Smooth muscle cell (in vitro differentiated cells): ENCODE data around the gene GRID1. TPM values are rescaled to one million over a fixed set of nuclear protein-coding genes. Genes with fewer than 3 reads are reported as not detected.

ENCODE experiments used
- DNase-seq: peaks from one replicate; lab custom pipeline; 2025; ENCODE audit not compliant: unreplicated experiment; lab: John Stamatoyannopoulos, UW
- H2AFZ ChIP-seq: fragments of 200-600 bp; sonication (generic); 2 replicates; pipeline ENCODE4 v1.6.0; 2016; ENCODE audit warnings: antibody characterized with exemption, low read depth, mild to moderate bottlenecking
- H3F3A ChIP-seq: fragments of 200-600 bp; sonication (generic); 2 replicates; pipeline ENCODE4 v1.6.0; 2017; ENCODE audit warnings: antibody characterized with exemption, low read depth
- H3K27ac ChIP-seq: fragments of 200-600 bp; sonication (generic); 2 replicates; pipeline ENCODE4 v1.5.1; 2016; ENCODE audit warnings: low read depth, mild to moderate bottlenecking
- H3K27me3 ChIP-seq: fragments of 200-600 bp; sonication (generic); 2 replicates; pipeline ENCODE4 v1.6.1; 2016; ENCODE audit warnings: low read depth, mild to moderate bottlenecking
- H3K36me3 ChIP-seq: fragments of 200-600 bp; sonication (generic); 2 replicates; pipeline ENCODE4 v1.5.1; 2016; ENCODE audit warnings: low read depth
- H3K4me1 ChIP-seq: fragments of 200-600 bp; sonication (generic); 2 replicates; pipeline ENCODE4 v1.5.1; 2016; ENCODE audit warnings: low read depth
- H3K4me2 ChIP-seq: fragments of 200-600 bp; sonication (generic); 2 replicates; pipeline ENCODE4 v1.6.0; 2016; ENCODE audit warnings: mild to moderate bottlenecking
- H3K4me3 ChIP-seq: fragments of 200-600 bp; sonication (generic); 2 replicates; pipeline ENCODE4 v1.5.1; 2016; ENCODE audit warnings: mild to moderate bottlenecking
- H3K79me2 ChIP-seq: fragments of 200-600 bp; sonication (generic); 2 replicates; pipeline ENCODE4 v1.6.0; 2016; ENCODE audit warnings: low read depth, mild to moderate bottlenecking
- H3K9ac ChIP-seq: fragments of 200-600 bp; sonication (generic); 2 replicates; pipeline ENCODE4 v1.6.0; 2016; ENCODE audit warnings: low read depth
- H3K9me3 ChIP-seq: fragments of 200-600 bp; sonication (generic); replicated peaks from 2 replicates; pipeline ENCODE4 v1.5.1; 2016; ENCODE audit warnings: low read depth
- H4K20me1 ChIP-seq: fragments of 200-600 bp; sonication (generic); 2 replicates; pipeline ENCODE4 v1.6.0; 2016; ENCODE audit warnings: low read depth
- CTCF ChIP-seq: fragments of 200-600 bp; sonication (generic); IDR thresholded peaks from 2 replicates; pipeline ENCODE4 v1.5.1; 2017; ENCODE audit warnings: borderline replicate concordance, mild to moderate bottlenecking, antibody characterized with exemption; ENCODE audit not compliant: insufficient read depth, poor library complexity, severe bottlenecking
- WGBS: methylation state at CpG from one replicate; pipeline ENCODE4 v1.1.7; 2016; ENCODE audit warnings: low lambda C conversion rate; 5-methylcytosine and 5-hydroxymethylcytosine counted together
- polyA plus RNA-seq: library from polyadenylated mRNA; unstranded; fragments of >200 nt; fragmentation: Nextera tagmentation; extraction: Ambion mirVana; gene quantifications from 2 replicates; pipeline ENCODE4 v1.2.1, GENCODE V29; 2016
- total RNA-seq: library from RNA; depleted of rRNA; stranded (reverse); fragments of >200 nt; gene quantifications from 2 replicates; pipeline ENCODE4 v1.2.3, GENCODE V29; 2014

Gene GRID1
- total and polyA plus RNA-seq, 2 experiments from 2014 or later, result 4.4 to 7.4 TPM

- H3K9me3 ChIP-seq, result no peaks in the 10 kb centered on the region
- no peak overlapping the region for H3K4me2 ChIP-seq
- H3F3A ChIP-seq, result no peaks in the 10 kb centered on the region
- H4K20me1 ChIP-seq, result peaks cover 38% of the 10 kb centered on the region
- no peak overlapping the region for H3K27ac ChIP-seq
- H2AFZ ChIP-seq, result no peak overlapping the region
- H3K4me1 ChIP-seq, result no peaks in the 10 kb centered on the region
- no peak for TF ChIP-seq CTCF
- 85% methylated on average over 6 of the region's 6 CpGs for WGBS
- H3K4me3 ChIP-seq, result no peak overlapping the region
- H3K36me3 ChIP-seq, result no peaks in the 10 kb centered on the region
- H3K27me3 ChIP-seq, result no peaks in the 10 kb centered on the region
- no peak for DNase-seq
- no peaks in the 10 kb centered on the region for H3K79me2 ChIP-seq
- no peak overlapping the region for H3K9ac ChIP-seq
Observed at GRCh38 chr10:86303626-86304025, 63.0 kb downstream of the GRID1 start.

GRCh38 chr10:86301971-86302370, 64.6 kb downstream of the GRID1 start:
- DNase-seq, result no peak
- no peaks in the 10 kb centered on the region for H3K4me1 ChIP-seq
- H3F3A ChIP-seq, result no peaks in the 10 kb centered on the region
- no peak for TF ChIP-seq CTCF
- no peaks in the 10 kb centered on the region for H3K9me3 ChIP-seq
- no peak overlapping the region for H2AFZ ChIP-seq
- H3K27ac ChIP-seq, result no peak overlapping the region
- 88% methylated on average over 3 of the region's 3 CpGs for WGBS
- no peak overlapping the region for H3K4me3 ChIP-seq
- no peak overlapping the region for H3K9ac ChIP-seq
- H4K20me1 ChIP-seq, result peaks cover 32% of the 10 kb centered on the region
- H3K79me2 ChIP-seq, result no peaks in the 10 kb centered on the region
- no peaks in the 10 kb centered on the region for H3K27me3 ChIP-seq
- H3K4me2 ChIP-seq, result no peak overlapping the region
- H3K36me3 ChIP-seq, result no peaks in the 10 kb centered on the region

GRCh38 chr10:86300931-86301830, 65.4 kb downstream of the GRID1 start:
- no peak overlapping the region for H3K9ac ChIP-seq
- H3F3A ChIP-seq, result no peaks in the 10 kb centered on the region
- no peaks in the 10 kb centered on the region for H3K4me1 ChIP-seq
- DNase-seq, result no peak
- H3K4me2 ChIP-seq, result no peak overlapping the region
- no peak for TF ChIP-seq CTCF
- no peak overlapping the region for H2AFZ ChIP-seq
- no peaks in the 10 kb centered on the region for H3K9me3 ChIP-seq
- no peaks in the 10 kb centered on the region for H3K27me3 ChIP-seq
- H3K27ac ChIP-seq, result no peak overlapping the region
- no peaks in the 10 kb centered on the region for H3K79me2 ChIP-seq
- 86% methylated on average over 5 of the region's 5 CpGs for WGBS
- H3K4me3 ChIP-seq, result no peak overlapping the region
- H3K36me3 ChIP-seq, result no peaks in the 10 kb centered on the region
- H4K20me1 ChIP-seq, result peaks cover 30% of the 10 kb centered on the region
